HepG2 (cell line): ENCODE measurements around the gene IFI35. TPM values are rescaled to one million over a fixed set of nuclear protein-coding genes. Genes with fewer than 3 reads are reported as not detected.

Experiments
- CENPT ChIP-seq: sonication (generic); formaldehyde crosslinking; IDR thresholded peaks from 2 replicates; pipeline ENCODE4 v1.8.0; 2022; ENCODE audit warnings: low read depth, mild to moderate bottlenecking, moderate library complexity, missing genetic modification reagents
- HDAC2 ChIP-seq: sonication (generic); formaldehyde crosslinking; IDR thresholded peaks from 2 replicates; pipeline ENCODE4 v1.4.0; 2020; ENCODE audit warnings: missing genetic modification reagents
- HMG20A ChIP-seq: IDR thresholded peaks from 2 replicates; pipeline ENCODE4 v1.6.1; 2016; ENCODE audit warnings: borderline replicate concordance
- IRF2 ChIP-seq: IDR thresholded peaks from 2 replicates; pipeline ENCODE4 v1.6.1; 2018; ENCODE audit warnings: missing genetic modification reagents, missing compliant biosample characterization
- NCOA5 ChIP-seq: sonication (generic); formaldehyde crosslinking; IDR thresholded peaks from 2 replicates; pipeline ENCODE4 v1.4.0; 2020; ENCODE audit warnings: missing genetic modification reagents
- NFKB2 ChIP-seq: sonication (generic); formaldehyde crosslinking; IDR thresholded peaks from 2 replicates; pipeline ENCODE4 v1.4.0; 2020; ENCODE audit warnings: missing genetic modification reagents, borderline replicate concordance
- PAX8 ChIP-seq: sonication (generic); formaldehyde crosslinking; IDR thresholded peaks from 2 replicates; pipeline ENCODE4 v1.8.0; 2022; ENCODE audit warnings: mild to moderate bottlenecking, missing genetic modification reagents, borderline replicate concordance
- PHB2 ChIP-seq: fragments of 450-650 bp; IDR thresholded peaks from 2 replicates; pipeline ENCODE4 v1.6.1; 2018; ENCODE audit not compliant: partially characterized antibody
- RXRA ChIP-seq: sonication (generic); formaldehyde crosslinking; IDR thresholded peaks from 2 replicates; pipeline ENCODE4 v1.5.1; 2020; ENCODE audit warnings: missing genetic modification reagents
- SIX4 ChIP-seq: sonication (generic); formaldehyde crosslinking; IDR thresholded peaks from 2 replicates; pipeline ENCODE4 v1.4.0; 2020; ENCODE audit warnings: missing genetic modification reagents
- SOX5 ChIP-seq: IDR thresholded peaks from 2 replicates; pipeline ENCODE4 v1.6.1; 2016; ENCODE audit warnings: borderline replicate concordance
- SP4 ChIP-seq: sonication (generic); formaldehyde crosslinking; IDR thresholded peaks from 2 replicates; pipeline ENCODE4 v1.8.1; 2023; ENCODE audit warnings: mild to moderate bottlenecking, missing genetic modification reagents
- SPEN ChIP-seq: sonication (generic); formaldehyde crosslinking; IDR thresholded peaks from 2 replicates; pipeline ENCODE4 v1.5.1; 2020; ENCODE audit warnings: low read depth, mild to moderate bottlenecking, missing genetic modification reagents
- ZNF230 ChIP-seq: sonication (generic); formaldehyde crosslinking; IDR thresholded peaks from 2 replicates; pipeline ENCODE4 v1.4.0; 2020; ENCODE audit warnings: mild to moderate bottlenecking, missing genetic modification reagents
- ZNF296 ChIP-seq: sonication (generic); formaldehyde crosslinking; conservative IDR thresholded peaks from 2 replicates; pipeline ENCODE4 v1.5.0; 2020; ENCODE audit warnings: mild to moderate bottlenecking, missing genetic modification reagents
- ZNF354B ChIP-seq: sonication (generic); formaldehyde crosslinking; IDR thresholded peaks from 2 replicates; pipeline ENCODE4 v1.8.0; 2022; ENCODE audit warnings: mild to moderate bottlenecking, missing genetic modification reagents
- ZNF552 ChIP-seq: sonication (generic); formaldehyde crosslinking; IDR thresholded peaks from 2 replicates; pipeline ENCODE4 v1.9.0; 2022; ENCODE audit warnings: missing genetic modification reagents, mild to moderate bottlenecking, borderline replicate concordance
- ZNF672 ChIP-seq: sonication (generic); formaldehyde crosslinking; IDR thresholded peaks from 2 replicates; pipeline ENCODE4 v1.8.1; 2022; ENCODE audit warnings: missing genetic modification reagents
- ZSCAN29 ChIP-seq: sonication (generic); formaldehyde crosslinking; conservative IDR thresholded peaks from 2 replicates; pipeline ENCODE4 v1.4.0; 2020; ENCODE audit warnings: mild to moderate bottlenecking, missing genetic modification reagents
- polyA plus RNA-seq, 8 experiments: library from polyadenylated mRNA; depleted of rRNA in 3 of 8; stranded (reverse) in 7 of 8; unstranded in 1 of 8; fragments of >200 nt; fragmentation: Illumina TruSeq in 4 of 8; extraction: Trizol in 4 of 8; gene quantifications; 2 replicates each; pipeline versions ENCODE4 v1.2.1 to v1.2.3, GENCODE V29; 2011 to 2016; ENCODE audit warnings: low read depth in 4 of 8, missing spikeins in 1 of 8, mixed read lengths in 1 of 8; ENCODE audit not compliant: insufficient read depth in 1 of 8
- total RNA-seq, 5 experiments: library from RNA; depleted of rRNA; stranded (reverse); fragments of >200 nt; fragmentation: Illumina TruSeq; extraction: Trizol; gene quantifications; 2 replicates each; pipeline ENCODE4 v1.2.3, GENCODE V29; 2016; ENCODE audit warnings: low read depth in 1 of 5
- TF ChIP-seq, protein P1 (sequence below): sonication (generic); formaldehyde crosslinking; IDR thresholded peaks from 2 replicates; pipeline ENCODE4 v1.9.0; 2022; ENCODE audit warnings: missing genetic modification reagents, mild to moderate bottlenecking, borderline replicate concordance
- TF ChIP-seq, protein P2 (sequence below): sonication (generic); formaldehyde crosslinking; IDR thresholded peaks from 2 replicates; pipeline ENCODE4 v1.9.0; 2021; ENCODE audit warnings: mild to moderate bottlenecking, missing genetic modification reagents
- TF ChIP-seq, protein P3 (sequence below): sonication (generic); formaldehyde crosslinking; IDR thresholded peaks from 2 replicates; pipeline ENCODE4 v1.5.1; 2020; ENCODE audit warnings: missing genetic modification reagents, mild to moderate bottlenecking, borderline replicate concordance

The IFI35 gene
- total and polyA plus RNA-seq, 2 of the 13 experiments (the other 11 are each of a cell fraction or from before 2014, with no cell fraction given) = 28.9 to 38.1 TPM

DNA sequence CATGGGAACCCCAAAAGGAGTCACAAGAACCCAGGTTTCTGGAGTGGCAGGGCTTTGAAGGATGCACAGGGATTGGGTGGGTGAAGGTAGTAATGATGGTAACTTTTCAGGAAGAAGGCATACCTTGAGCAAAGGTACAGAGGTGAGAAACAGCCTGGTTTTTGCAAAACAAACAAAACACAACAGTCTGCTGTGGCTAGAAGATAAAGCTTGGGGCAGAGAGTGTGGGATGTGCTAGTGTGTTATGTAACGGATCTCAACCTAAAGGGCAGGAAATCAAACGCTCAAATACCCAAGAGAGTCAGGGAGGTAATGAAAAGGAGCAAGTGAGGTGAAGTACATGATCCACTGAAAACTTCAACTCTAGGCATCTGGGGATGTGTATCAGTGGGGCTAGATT lies 31.3 kb upstream of the IFI35 start (continued):
- TF ChIP-seq, protein P1, sequence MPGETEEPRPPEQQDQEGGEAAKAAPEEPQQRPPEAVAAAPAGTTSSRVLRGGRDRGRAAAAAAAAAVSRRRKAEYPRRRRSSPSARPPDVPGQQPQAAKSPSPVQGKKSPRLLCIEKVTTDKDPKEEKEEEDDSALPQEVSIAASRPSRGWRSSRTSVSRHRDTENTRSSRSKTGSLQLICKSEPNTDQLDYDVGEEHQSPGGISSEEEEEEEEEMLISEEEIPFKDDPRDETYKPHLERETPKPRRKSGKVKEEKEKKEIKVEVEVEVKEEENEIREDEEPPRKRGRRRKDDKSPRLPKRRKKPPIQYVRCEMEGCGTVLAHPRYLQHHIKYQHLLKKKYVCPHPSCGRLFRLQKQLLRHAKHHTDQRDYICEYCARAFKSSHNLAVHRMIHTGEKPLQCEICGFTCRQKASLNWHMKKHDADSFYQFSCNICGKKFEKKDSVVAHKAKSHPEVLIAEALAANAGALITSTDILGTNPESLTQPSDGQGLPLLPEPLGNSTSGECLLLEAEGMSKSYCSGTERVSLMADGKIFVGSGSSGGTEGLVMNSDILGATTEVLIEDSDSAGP (CRISPR knock-in tag) = no peak
- TF ChIP-seq ZNF296 (CRISPR knock-in tag) = no peak
- no peak for TF ChIP-seq ZSCAN29
- no peak for TF ChIP-seq NFKB2 (CRISPR knock-in tag)
- TF ChIP-seq PHB2 = no peak
- TF ChIP-seq, protein P2, sequence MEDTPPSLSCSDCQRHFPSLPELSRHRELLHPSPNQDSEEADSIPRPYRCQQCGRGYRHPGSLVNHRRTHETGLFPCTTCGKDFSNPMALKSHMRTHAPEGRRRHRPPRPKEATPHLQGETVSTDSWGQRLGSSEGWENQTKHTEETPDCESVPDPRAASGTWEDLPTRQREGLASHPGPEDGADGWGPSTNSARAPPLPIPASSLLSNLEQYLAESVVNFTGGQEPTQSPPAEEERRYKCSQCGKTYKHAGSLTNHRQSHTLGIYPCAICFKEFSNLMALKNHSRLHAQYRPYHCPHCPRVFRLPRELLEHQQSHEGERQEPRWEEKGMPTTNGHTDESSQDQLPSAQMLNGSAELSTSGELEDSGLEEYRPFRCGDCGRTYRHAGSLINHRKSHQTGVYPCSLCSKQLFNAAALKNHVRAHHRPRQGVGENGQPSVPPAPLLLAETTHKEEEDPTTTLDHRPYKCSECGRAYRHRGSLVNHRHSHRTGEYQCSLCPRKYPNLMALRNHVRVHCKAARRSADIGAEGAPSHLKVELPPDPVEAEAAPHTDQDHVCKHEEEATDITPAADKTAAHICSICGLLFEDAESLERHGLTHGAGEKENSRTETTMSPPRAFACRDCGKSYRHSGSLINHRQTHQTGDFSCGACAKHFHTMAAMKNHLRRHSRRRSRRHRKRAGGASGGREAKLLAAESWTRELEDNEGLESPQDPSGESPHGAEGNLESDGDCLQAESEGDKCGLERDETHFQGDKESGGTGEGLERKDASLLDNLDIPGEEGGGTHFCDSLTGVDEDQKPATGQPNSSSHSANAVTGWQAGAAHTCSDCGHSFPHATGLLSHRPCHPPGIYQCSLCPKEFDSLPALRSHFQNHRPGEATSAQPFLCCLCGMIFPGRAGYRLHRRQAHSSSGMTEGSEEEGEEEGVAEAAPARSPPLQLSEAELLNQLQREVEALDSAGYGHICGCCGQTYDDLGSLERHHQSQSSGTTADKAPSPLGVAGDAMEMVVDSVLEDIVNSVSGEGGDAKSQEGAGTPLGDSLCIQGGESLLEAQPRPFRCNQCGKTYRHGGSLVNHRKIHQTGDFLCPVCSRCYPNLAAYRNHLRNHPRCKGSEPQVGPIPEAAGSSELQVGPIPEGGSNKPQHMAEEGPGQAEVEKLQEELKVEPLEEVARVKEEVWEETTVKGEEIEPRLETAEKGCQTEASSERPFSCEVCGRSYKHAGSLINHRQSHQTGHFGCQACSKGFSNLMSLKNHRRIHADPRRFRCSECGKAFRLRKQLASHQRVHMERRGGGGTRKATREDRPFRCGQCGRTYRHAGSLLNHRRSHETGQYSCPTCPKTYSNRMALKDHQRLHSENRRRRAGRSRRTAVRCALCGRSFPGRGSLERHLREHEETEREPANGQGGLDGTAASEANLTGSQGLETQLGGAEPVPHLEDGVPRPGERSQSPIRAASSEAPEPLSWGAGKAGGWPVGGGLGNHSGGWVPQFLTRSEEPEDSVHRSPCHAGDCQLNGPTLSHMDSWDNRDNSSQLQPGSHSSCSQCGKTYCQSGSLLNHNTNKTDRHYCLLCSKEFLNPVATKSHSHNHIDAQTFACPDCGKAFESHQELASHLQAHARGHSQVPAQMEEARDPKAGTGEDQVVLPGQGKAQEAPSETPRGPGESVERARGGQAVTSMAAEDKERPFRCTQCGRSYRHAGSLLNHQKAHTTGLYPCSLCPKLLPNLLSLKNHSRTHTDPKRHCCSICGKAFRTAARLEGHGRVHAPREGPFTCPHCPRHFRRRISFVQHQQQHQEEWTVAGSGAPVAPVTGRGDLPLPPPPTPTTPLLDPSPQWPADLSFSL = no peak
- TF ChIP-seq, protein P3, sequence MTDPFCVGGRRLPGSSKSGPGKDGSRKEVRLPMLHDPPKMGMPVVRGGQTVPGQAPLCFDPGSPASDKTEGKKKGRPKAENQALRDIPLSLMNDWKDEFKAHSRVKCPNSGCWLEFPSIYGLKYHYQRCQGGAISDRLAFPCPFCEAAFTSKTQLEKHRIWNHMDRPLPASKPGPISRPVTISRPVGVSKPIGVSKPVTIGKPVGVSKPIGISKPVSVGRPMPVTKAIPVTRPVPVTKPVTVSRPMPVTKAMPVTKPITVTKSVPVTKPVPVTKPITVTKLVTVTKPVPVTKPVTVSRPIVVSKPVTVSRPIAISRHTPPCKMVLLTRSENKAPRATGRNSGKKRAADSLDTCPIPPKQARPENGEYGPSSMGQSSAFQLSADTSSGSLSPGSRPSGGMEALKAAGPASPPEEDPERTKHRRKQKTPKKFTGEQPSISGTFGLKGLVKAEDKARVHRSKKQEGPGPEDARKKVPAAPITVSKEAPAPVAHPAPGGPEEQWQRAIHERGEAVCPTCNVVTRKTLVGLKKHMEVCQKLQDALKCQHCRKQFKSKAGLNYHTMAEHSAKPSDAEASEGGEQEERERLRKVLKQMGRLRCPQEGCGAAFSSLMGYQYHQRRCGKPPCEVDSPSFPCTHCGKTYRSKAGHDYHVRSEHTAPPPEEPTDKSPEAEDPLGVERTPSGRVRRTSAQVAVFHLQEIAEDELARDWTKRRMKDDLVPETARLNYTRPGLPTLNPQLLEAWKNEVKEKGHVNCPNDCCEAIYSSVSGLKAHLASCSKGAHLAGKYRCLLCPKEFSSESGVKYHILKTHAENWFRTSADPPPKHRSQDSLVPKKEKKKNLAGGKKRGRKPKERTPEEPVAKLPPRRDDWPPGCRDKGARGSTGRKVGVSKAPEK (CRISPR knock-in tag) = 0 out of 2 replicates have a peak, but pooled peaks have one; percentile 51
- TF ChIP-seq HDAC2 = peak; percentile 70; the same call in 1 of the 2 replicates
- no peak for TF ChIP-seq SP4 (CRISPR knock-in tag)
- no peak for TF ChIP-seq NCOA5 (CRISPR knock-in tag)
- TF ChIP-seq CENPT (CRISPR knock-in tag) = no peak
- no peak for TF ChIP-seq ZNF672 (CRISPR knock-in tag)
- peak; percentile 22; the same call in 1 of the 2 replicates for TF ChIP-seq HMG20A (CRISPR knock-in tag)
- TF ChIP-seq SPEN = peak; percentile 65
- TF ChIP-seq ZNF354B = no peak
- TF ChIP-seq SIX4 (CRISPR knock-in tag) = no peak
- no peak for TF ChIP-seq ZNF230
- TF ChIP-seq ZNF552 = no peak
- TF ChIP-seq SOX5 (CRISPR knock-in tag) = peak; percentile 47; the same call in 1 of the 2 replicates
- no peak for TF ChIP-seq RXRA (CRISPR knock-in tag)
- TF ChIP-seq IRF2 (CRISPR knock-in tag) = no peak
- no peak for TF ChIP-seq PAX8 (CRISPR knock-in tag)
